Fibroblast of pulmonary artery (primary cell): ENCODE measurements around the gene PTPRD.

Experiments used
- DNase-seq: peaks from one replicate; pipeline ENCODE4 v3.0.0-alpha.2; 2010; ENCODE audit warnings: low read depth
- H3K4me3 ChIP-seq: replicated peaks from 2 replicates; pipeline ENCODE4 v1.5.1; 2011; ENCODE audit warnings: low read depth, mild to moderate bottlenecking, control low read depth, low read length, moderate library complexity
- TF ChIP-seq, protein P1 (sequence below): IDR thresholded peaks from 2 replicates; pipeline ENCODE4 v1.5.1; 2011; ENCODE audit warnings: mild to moderate bottlenecking, control low read depth, low read length, inconsistent platforms; ENCODE audit errors: missing control alignments

Gene PTPRD

DNA sequence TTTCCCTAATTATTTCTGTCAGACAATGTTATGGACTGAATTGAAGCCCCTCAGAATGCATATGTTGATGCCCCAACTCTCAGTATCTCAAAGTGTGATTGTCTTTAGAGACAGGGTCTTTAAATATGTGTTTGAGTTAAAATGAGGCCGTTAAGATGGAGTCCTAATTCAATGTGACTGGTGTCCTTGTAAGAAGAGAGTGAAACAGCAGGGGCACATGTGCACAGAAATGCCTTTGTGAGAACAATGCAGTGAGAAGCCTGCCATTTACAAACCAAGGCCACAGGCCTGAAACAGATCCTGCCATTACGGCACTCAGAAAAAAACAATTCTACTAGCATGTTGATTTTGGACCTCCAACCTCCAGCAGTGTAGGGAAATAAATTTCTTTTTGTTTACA, 2330.3 kb downstream of the PTPRD start:
- no peak for DNase-seq
- TF ChIP-seq, protein P1, sequence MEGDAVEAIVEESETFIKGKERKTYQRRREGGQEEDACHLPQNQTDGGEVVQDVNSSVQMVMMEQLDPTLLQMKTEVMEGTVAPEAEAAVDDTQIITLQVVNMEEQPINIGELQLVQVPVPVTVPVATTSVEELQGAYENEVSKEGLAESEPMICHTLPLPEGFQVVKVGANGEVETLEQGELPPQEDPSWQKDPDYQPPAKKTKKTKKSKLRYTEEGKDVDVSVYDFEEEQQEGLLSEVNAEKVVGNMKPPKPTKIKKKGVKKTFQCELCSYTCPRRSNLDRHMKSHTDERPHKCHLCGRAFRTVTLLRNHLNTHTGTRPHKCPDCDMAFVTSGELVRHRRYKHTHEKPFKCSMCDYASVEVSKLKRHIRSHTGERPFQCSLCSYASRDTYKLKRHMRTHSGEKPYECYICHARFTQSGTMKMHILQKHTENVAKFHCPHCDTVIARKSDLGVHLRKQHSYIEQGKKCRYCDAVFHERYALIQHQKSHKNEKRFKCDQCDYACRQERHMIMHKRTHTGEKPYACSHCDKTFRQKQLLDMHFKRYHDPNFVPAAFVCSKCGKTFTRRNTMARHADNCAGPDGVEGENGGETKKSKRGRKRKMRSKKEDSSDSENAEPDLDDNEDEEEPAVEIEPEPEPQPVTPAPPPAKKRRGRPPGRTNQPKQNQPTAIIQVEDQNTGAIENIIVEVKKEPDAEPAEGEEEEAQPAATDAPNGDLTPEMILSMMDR = no peak

DNA sequence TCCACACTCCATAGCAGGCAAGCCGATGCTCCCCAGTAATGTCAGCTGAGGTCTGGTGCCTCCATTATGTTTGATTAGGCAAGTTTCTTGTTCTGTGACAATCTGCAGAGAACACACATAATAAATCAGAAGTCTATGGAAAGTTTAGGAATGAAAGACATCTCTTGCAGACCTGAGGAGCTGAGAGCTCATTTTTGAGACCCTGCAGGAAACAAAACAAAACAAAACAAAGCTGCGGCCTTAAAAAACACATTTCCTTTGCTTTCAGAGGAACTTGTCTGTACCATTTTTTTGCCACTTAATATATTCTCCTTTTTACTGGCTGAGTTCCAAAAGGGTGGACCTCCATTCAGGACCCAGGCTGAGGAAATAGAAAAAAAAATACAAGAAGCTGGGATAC, 2332.0 kb downstream of the PTPRD start:
- TF ChIP-seq, protein P1 = no peak
- H3K4me3 ChIP-seq = no peak overlapping the region
- no peak for DNase-seq

More for the DNA sequence above, 2330.3 kb downstream of the PTPRD start:
- no peak overlapping the region for H3K4me3 ChIP-seq

DNA sequence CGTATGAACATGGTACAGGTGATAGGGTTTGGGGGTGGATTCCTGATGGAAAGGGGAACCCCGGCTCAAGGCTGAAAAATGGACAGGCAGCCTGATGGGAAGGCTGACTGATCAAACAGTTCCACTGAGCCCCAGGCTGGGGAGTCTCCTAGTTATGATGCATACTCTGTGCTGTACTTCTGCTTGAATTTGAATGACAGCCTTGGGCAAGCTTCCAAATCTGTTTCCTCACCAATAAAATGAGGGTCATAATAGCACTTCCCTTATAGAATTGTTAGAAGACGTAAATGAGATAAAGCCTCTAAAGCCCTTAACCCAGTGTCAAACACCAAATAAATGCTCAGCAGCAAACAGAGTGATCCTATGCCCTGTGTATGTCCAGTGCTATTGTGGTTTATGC, 2334.8 kb downstream of the PTPRD start:
- no peak overlapping the region for H3K4me3 ChIP-seq
- TF ChIP-seq, protein P1 = no peak
- DNase-seq = no peak

DNA sequence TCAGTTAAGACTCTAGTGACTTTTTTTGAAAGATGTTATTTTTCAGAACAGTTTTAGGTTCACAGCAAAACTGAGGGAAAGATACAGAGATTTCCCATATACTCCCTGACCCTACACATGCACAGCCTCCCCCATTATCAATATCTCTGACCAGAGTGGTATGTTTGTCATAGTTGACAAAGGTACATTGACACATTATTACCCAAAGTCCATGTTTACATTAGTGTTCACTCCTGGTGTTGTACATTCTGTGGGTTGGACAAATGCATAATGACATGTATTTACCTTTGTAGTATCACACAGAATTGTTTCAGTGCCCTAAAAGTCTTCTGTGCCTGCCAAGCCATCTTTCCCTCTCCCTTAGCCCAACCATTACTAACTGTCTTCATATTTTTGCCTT, 2342.6 kb downstream of the PTPRD start:
- DNase-seq = no peak

DNA sequence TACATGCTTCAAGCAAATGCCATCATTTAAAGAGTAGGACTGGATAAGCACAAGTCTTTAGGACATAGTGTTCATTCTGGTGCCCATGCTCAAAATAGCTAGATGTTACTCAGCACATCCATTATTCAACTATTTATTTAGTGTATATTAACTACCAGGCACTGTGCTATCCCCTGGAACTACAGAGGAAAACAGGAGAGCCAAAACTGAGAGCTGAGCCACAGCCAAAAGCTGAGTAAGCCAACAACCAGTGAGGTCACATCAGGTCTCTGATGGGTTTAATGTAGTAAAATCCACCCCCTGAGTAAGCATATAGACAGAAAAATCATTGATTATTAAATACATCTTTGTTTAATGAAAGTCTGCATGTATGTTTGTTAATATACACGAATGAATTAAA, 2343.9 kb downstream of the PTPRD start:
- H3K4me3 ChIP-seq = no peak overlapping the region
- TF ChIP-seq, protein P1 = no peak
- no peak for DNase-seq

More for the DNA sequence above, 2342.6 kb downstream of the PTPRD start:
- TF ChIP-seq, protein P1 = no peak
- no peak overlapping the region for H3K4me3 ChIP-seq

DNA sequence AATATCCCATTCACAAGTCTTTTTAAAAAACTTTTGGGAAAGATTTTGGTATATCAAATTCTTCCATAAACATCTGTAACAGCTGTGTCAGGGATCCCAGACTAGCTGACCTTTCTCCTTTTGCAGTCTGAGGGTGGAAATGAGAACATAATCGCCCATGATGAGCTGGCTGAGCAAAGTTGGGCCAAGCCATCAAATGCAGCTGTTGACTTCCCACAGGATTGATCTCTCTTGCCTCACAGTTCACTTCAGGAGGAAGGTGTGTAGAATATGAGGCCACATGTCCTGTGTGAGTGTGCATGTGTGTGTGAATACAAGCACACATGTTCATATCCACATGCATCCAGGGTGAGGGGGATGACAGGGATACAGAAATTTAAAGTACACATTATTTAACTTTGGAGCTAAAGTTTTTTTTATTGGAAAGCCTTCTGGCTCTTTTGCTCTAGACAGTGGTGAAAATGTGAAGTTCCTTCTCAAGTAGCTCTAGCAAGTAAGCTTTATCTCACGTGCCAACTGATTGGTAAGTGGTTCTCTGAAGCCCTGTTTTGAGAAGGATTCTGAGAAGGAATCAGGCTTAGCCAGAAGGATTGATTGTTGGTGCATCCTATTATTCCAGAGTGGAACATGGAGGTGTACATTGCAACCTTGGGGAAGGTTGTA, 2344.5 kb downstream of the PTPRD start:
- no peak overlapping the region for H3K4me3 ChIP-seq
- DNase-seq = no peak
- TF ChIP-seq, protein P1 = no peak

DNA sequence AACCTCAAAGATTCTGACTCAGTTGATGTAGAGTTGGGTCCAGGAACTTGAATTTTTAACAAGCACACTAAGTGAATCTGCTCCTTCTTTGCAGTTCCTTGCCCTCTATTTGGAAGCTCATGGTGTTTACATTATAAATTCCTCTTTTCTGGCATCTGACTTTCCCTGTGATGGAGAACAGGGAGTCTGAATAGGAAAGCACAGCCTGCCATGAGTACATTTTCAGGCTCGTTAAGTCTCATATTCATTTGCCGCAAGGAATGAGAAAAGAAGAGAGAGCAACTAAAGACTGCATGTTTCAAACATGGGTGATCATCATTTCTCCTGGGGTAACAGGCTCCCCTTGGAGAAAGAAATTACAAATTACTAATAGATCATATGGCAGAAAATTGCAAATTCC, 2345.2 kb downstream of the PTPRD start:
- TF ChIP-seq, protein P1 = no peak
- H3K4me3 ChIP-seq = no peak overlapping the region
- no peak for DNase-seq
